Gastrocnemius medialis (tissue), 4 donors: Measurements from ENCODE around the gene TXLNA.

Experiments used
- POLR2A ChIP-seq, 2 donors: fragments of 450-650 bp; IDR thresholded peaks; one replicate each; pipeline ENCODE4 v1.6.1; 2017; ENCODE audit warnings: antibody characterized with exemption in 2 of 2, mild to moderate bottlenecking in 2 of 2, moderate library complexity in 2 of 2
- TF ChIP-seq, protein P1 (sequence below), 5 experiments: fragments of 450-650 bp in 3 of 5; fragments of 200-600 bp in 2 of 5; sonication (generic) in 2 of 5; IDR thresholded peaks in 4 of 5; conservative IDR thresholded peaks in 1 of 5; 1 replicate in 4 of 5; 2 replicates in 1 of 5; pipeline ENCODE4 v1.5.1; 2016 to 2019; ENCODE audit warnings: antibody characterized with exemption in 5 of 5, mild to moderate bottlenecking in 3 of 5, moderate library complexity in 3 of 5

DNA sequence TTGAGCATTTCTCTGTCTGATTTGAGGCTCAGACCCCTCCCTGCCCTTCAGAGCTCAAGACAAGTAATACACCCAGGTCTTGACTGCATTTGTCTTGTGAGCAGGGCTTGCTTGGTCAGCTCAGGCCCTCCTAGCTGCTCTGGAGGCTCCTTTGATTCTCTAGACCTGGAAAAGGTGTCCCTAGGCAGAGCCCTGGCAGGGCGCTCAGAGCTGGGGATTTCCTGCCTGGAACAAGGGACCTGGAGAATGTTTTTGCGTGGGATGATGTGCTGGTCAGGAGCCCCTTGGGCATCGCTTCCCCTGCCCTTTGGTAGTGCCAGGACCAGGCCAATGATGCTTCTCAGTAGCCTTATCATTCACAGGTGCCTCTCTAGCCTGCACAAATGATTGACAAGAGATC is 16.1 kb downstream of the TXLNA start:
- TF ChIP-seq, protein P1, sequence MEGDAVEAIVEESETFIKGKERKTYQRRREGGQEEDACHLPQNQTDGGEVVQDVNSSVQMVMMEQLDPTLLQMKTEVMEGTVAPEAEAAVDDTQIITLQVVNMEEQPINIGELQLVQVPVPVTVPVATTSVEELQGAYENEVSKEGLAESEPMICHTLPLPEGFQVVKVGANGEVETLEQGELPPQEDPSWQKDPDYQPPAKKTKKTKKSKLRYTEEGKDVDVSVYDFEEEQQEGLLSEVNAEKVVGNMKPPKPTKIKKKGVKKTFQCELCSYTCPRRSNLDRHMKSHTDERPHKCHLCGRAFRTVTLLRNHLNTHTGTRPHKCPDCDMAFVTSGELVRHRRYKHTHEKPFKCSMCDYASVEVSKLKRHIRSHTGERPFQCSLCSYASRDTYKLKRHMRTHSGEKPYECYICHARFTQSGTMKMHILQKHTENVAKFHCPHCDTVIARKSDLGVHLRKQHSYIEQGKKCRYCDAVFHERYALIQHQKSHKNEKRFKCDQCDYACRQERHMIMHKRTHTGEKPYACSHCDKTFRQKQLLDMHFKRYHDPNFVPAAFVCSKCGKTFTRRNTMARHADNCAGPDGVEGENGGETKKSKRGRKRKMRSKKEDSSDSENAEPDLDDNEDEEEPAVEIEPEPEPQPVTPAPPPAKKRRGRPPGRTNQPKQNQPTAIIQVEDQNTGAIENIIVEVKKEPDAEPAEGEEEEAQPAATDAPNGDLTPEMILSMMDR (IDR thresholded peaks at IDR 0.05 in 4 of 5, conservative IDR thresholded peaks at IDR 0.05 in 1 of 5) = no peak
- no peak for TF ChIP-seq POLR2A (IDR thresholded peaks at IDR 0.05)
